H9 (cell line): ENCODE results near the gene ARMC9. TPM values are rescaled to one million over a fixed set of nuclear protein-coding genes. Genes with fewer than 3 reads are reported as not detected.

ENCODE experiments used
- DNase-seq: peaks from one replicate; pipeline ENCODE4 v3.0.0-alpha.2; 2017
- H2AFZ ChIP-seq: one replicate; pipeline ENCODE4 v1.6.1; 2013; ENCODE audit warnings: mild to moderate bottlenecking, low read length, control low read depth, moderate library complexity
- H2AK5ac ChIP-seq: 2 replicates; pipeline ENCODE4 v1.6.1; 2013; ENCODE audit warnings: low read length, control low read depth, mixed read lengths; ENCODE audit not compliant: insufficient read length
- H2BK120ac ChIP-seq: one replicate; pipeline ENCODE4 v1.6.1; 2013; ENCODE audit warnings: low read depth, mild to moderate bottlenecking, low read length, control low read depth, inconsistent platforms; ENCODE audit not compliant: poor library complexity, severe bottlenecking
- H2BK12ac ChIP-seq: 2 replicates; pipeline ENCODE4 v1.6.1; 2013; ENCODE audit warnings: low read length, control low read depth, mixed read lengths, low read depth; ENCODE audit not compliant: insufficient read length
- H2BK15ac ChIP-seq: 2 replicates; pipeline ENCODE4 v1.6.1; 2013; ENCODE audit warnings: low read depth, low read length, control low read depth
- H2BK20ac ChIP-seq: one replicate; pipeline ENCODE4 v1.6.1; 2013; ENCODE audit warnings: low read depth, mild to moderate bottlenecking, low read length, control low read depth, inconsistent platforms; ENCODE audit not compliant: poor library complexity, severe bottlenecking
- H2BK5ac ChIP-seq: 2 replicates; pipeline ENCODE4 v1.6.1; 2013; ENCODE audit warnings: low read length, control low read depth, mixed read lengths; ENCODE audit not compliant: insufficient read length
- H3K14ac ChIP-seq: 2 replicates; pipeline ENCODE4 v1.6.1; 2013; ENCODE audit warnings: low read length, control low read depth; ENCODE audit not compliant: insufficient read depth
- H3K18ac ChIP-seq: 2 replicates; pipeline ENCODE4 v1.6.1; 2013; ENCODE audit warnings: low read depth, mild to moderate bottlenecking, mixed read lengths, low read length, control low read depth; ENCODE audit not compliant: insufficient read length
- H3K23ac ChIP-seq: 2 replicates; pipeline ENCODE4 v1.6.1; 2013; ENCODE audit warnings: low read length, control low read depth, mixed read lengths, low read depth; ENCODE audit not compliant: insufficient read length
- H3K23me2 ChIP-seq: 2 replicates; pipeline ENCODE4 v1.6.1; 2013; ENCODE audit warnings: low read depth, mild to moderate bottlenecking, mixed read lengths, low read length, control low read depth; ENCODE audit not compliant: insufficient read length, poor library complexity, severe bottlenecking
- H3K27ac ChIP-seq: 2 replicates; pipeline ENCODE4 v1.5.1; 2013; ENCODE audit warnings: low read length, control low read depth, mixed read lengths, low read depth; ENCODE audit not compliant: insufficient read length
- H3K27me3 ChIP-seq: 2 replicates; pipeline ENCODE4 v1.6.1; 2013; ENCODE audit warnings: low read length, control low read depth, inconsistent platforms; ENCODE audit not compliant: insufficient read depth
- H3K4ac ChIP-seq: 2 replicates; pipeline ENCODE4 v1.6.1; 2013; ENCODE audit warnings: low read depth, mild to moderate bottlenecking, control low read depth, inconsistent platforms, low read length, moderate library complexity
- H3K4me1 ChIP-seq: 2 replicates; pipeline ENCODE4 v1.6.1; 2013; ENCODE audit warnings: low read length, control low read depth, inconsistent platforms; ENCODE audit not compliant: insufficient read depth
- H3K4me2 ChIP-seq: 2 replicates; pipeline ENCODE4 v1.6.1; 2013; ENCODE audit warnings: low read length, control low read depth, mixed read lengths; ENCODE audit not compliant: insufficient read length, insufficient read depth
- H3K56ac ChIP-seq: 2 replicates; pipeline ENCODE4 v1.6.1; 2013; ENCODE audit warnings: low read depth, mild to moderate bottlenecking, mixed read lengths, low read length, control low read depth; ENCODE audit not compliant: insufficient read length
- H3K79me1 ChIP-seq: 2 replicates; pipeline ENCODE4 v1.6.1; 2013; ENCODE audit warnings: low read depth, mild to moderate bottlenecking, moderate library complexity, low read length, control low read depth, inconsistent platforms; ENCODE audit not compliant: insufficient read depth, poor library complexity, severe bottlenecking
- H3K79me2 ChIP-seq: 2 replicates; pipeline ENCODE4 v1.6.1; 2013; ENCODE audit warnings: low read length, control low read depth, inconsistent platforms; ENCODE audit not compliant: insufficient read depth
- H3K9ac ChIP-seq: 2 replicates; pipeline ENCODE4 v1.6.1; 2013; ENCODE audit warnings: low read length, control low read depth, mixed read lengths; ENCODE audit not compliant: insufficient read length; ENCODE audit errors: extremely low read depth
- H3K9me3 ChIP-seq: one replicate; pipeline ENCODE4 v1.6.1; 2013; ENCODE audit warnings: low read depth, low read length, inconsistent platforms; ENCODE audit not compliant: control insufficient read depth
- H3T11ph ChIP-seq: one replicate; pipeline ENCODE4 v1.6.1; 2013; ENCODE audit warnings: mild to moderate bottlenecking, low read length, control low read depth, inconsistent platforms
- H4K20me1 ChIP-seq: one replicate; pipeline ENCODE4 v1.6.1; 2013; ENCODE audit not compliant: control insufficient read depth, insufficient read length, insufficient read depth
- H4K5ac ChIP-seq: 2 replicates; pipeline ENCODE4 v1.6.1; 2013; ENCODE audit warnings: low read depth, mild to moderate bottlenecking, mixed read lengths, low read length, control low read depth; ENCODE audit not compliant: insufficient read length
- H4K8ac ChIP-seq: replicated peaks from 2 replicates; pipeline ENCODE4 v1.6.1; 2013; ENCODE audit warnings: low read length, control low read depth, mixed read lengths, low read depth; ENCODE audit not compliant: insufficient read length
- H4K91ac ChIP-seq: 2 replicates; pipeline ENCODE4 v1.6.1; 2013; ENCODE audit warnings: low read depth, mild to moderate bottlenecking, moderate library complexity, mixed read lengths, low read length, control low read depth; ENCODE audit not compliant: insufficient read length
- H3K27ac Mint-ChIP-seq, 3 experiments: 2 replicates in 2 of 3; 3 replicates in 1 of 3; pipeline ENCODE4 v1.8.0; 2020 to 2021; ENCODE audit warnings: mixed read lengths in 3 of 3, mild to moderate bottlenecking in 1 of 3, moderate library complexity in 1 of 3
- H3K27me3 Mint-ChIP-seq: 2 replicates; pipeline ENCODE4 v1.8.0; 2021; ENCODE audit warnings: low read depth, mild to moderate bottlenecking, moderate library complexity, mixed read lengths
- H3K36me3 Mint-ChIP-seq, 3 experiments: 2 replicates in 2 of 3; 3 replicates in 1 of 3; pipeline ENCODE4 v1.8.0; 2020 to 2021; ENCODE audit warnings: low read depth in 3 of 3, mixed read lengths in 3 of 3; ENCODE audit not compliant: insufficient read depth in 1 of 3
- H3K4me1 Mint-ChIP-seq, 2 experiments: 2 replicates each; pipeline ENCODE4 v1.8.0; 2020; ENCODE audit warnings: mixed read lengths in 2 of 2
- H3K4me3 Mint-ChIP-seq, 2 experiments: 2 replicates in 1 of 2; 3 replicates in 1 of 2; pipeline ENCODE4 v1.8.0; 2020 to 2021; ENCODE audit warnings: mild to moderate bottlenecking in 2 of 2, mixed read lengths in 2 of 2, moderate library complexity in 1 of 2
- H3K9me3 Mint-ChIP-seq, 2 experiments: 2 replicates in 1 of 2; 3 replicates in 1 of 2; pipeline ENCODE4 v1.8.0; 2020; ENCODE audit warnings: mild to moderate bottlenecking in 2 of 2, mixed read lengths in 2 of 2, moderate library complexity in 1 of 2
- WGBS: extraction: QIAGEN DNeasy Blood & Tissue Kit; methylation state at CpG from one replicate; pipeline ENCODE4 v1.1.7; 2013; ENCODE audit warnings: missing lambda C conversion rate, low lambda C conversion rate, mixed read lengths; ENCODE audit not compliant: insufficient read length; ENCODE audit errors: extremely low coverage; 5-methylcytosine and 5-hydroxymethylcytosine counted together
- total RNA-seq: library from RNA; stranded (reverse); gene quantifications from 2 replicates; pipeline ENCODE4 v1.2.1, GENCODE V29; 2021
- TF ChIP-seq, protein P1 (sequence below): fragments of 200-600 bp; sonication (generic); conservative IDR thresholded peaks from 3 replicates; pipeline ENCODE4 v1.8.0; 2021; ENCODE audit warnings: antibody characterized with exemption, mild to moderate bottlenecking

Gene ARMC9
- total RNA-seq, 1 experiment from 2014 or later, result 37.6 TPM

GRCh38 chr2:231362555-231363184, 164.2 kb downstream of the ARMC9 start:
- Histone ChIP-seq H3K56ac (no peak overlapping the region), H3T11ph (no peak overlapping the region), H4K20me1 (no peaks in the 10 kb centered on the region), H3K27ac (no peak overlapping the region), H4K8ac (no peak overlapping the region), H2BK15ac (no peak overlapping the region), H3K9me3 (no peaks in the 10 kb centered on the region), H2BK120ac (no peak overlapping the region), H2BK20ac (no peak overlapping the region), H2AK5ac (no peak overlapping the region), H4K91ac (no peak overlapping the region), H2AFZ (no peak overlapping the region), H3K23me2 (no peaks in the 10 kb centered on the region), H3K4ac (no peak overlapping the region), H3K18ac (no peak overlapping the region), H3K14ac (no peak overlapping the region; the same call in 1 of the 2 replicates), H4K5ac (no peak overlapping the region), H3K4me1 (no peaks in the 10 kb centered on the region), H3K4me2 (no peak overlapping the region), H2BK12ac (no peak overlapping the region), H3K27me3 (no peaks in the 10 kb centered on the region), H3K79me2 (no peaks in the 10 kb centered on the region), H2BK5ac (no peak overlapping the region), H3K9ac (no peak overlapping the region), H3K79me1 (no peaks in the 10 kb centered on the region), H3K23ac (no peak overlapping the region)
- no peaks in the 10 kb centered on the region; the same call in 1 of the 2 replicates for H3K27me3 Mint-ChIP-seq
- TF ChIP-seq, protein P1, sequence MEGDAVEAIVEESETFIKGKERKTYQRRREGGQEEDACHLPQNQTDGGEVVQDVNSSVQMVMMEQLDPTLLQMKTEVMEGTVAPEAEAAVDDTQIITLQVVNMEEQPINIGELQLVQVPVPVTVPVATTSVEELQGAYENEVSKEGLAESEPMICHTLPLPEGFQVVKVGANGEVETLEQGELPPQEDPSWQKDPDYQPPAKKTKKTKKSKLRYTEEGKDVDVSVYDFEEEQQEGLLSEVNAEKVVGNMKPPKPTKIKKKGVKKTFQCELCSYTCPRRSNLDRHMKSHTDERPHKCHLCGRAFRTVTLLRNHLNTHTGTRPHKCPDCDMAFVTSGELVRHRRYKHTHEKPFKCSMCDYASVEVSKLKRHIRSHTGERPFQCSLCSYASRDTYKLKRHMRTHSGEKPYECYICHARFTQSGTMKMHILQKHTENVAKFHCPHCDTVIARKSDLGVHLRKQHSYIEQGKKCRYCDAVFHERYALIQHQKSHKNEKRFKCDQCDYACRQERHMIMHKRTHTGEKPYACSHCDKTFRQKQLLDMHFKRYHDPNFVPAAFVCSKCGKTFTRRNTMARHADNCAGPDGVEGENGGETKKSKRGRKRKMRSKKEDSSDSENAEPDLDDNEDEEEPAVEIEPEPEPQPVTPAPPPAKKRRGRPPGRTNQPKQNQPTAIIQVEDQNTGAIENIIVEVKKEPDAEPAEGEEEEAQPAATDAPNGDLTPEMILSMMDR, result no peak
- DNase-seq, result no peak
- H3K27ac Mint-ChIP-seq, result peak overlapping the region; percentile 79 to 92 (median 85); a peak in 6 of 7 replicates
- H3K4me3 Mint-ChIP-seq, result no peak overlapping the region
- WGBS, result no CpG with 5 or more reads among the region's 9 CpGs
- H3K4me1 Mint-ChIP-seq, result peaks cover 36 to 45% of the 10 kb centered on the region in 2 experiments
- no peaks in the 10 kb centered on the region for H3K9me3 Mint-ChIP-seq
- peaks cover 5 to 9% (median 5%) of the 10 kb centered on the region in 3 experiments; a peak in 5 of 7 replicates for H3K36me3 Mint-ChIP-seq
